Thyroid gland (tissue), 4 donors: ENCODE results near the gene TSPAN9.

Experiments used
- CTCF ChIP-seq, 6 experiments: fragments of 200-600 bp in 3 of 6; fragments of 450-650 bp in 3 of 6; sonication (generic) in 3 of 6; IDR thresholded peaks; one replicate each; pipeline ENCODE4 v1.5.1; 2016 to 2019; ENCODE audit warnings: antibody characterized with exemption in 6 of 6, mild to moderate bottlenecking in 2 of 6, inconsistent platforms in 1 of 6, moderate library complexity in 1 of 6
- POLR2A ChIP-seq, 2 donors: fragments of 450-650 bp; IDR thresholded peaks; one replicate each; pipeline ENCODE4 v1.6.1; 2017; ENCODE audit warnings: antibody characterized with exemption in 2 of 2, mild to moderate bottlenecking in 2 of 2, moderate library complexity in 1 of 2

DNA sequence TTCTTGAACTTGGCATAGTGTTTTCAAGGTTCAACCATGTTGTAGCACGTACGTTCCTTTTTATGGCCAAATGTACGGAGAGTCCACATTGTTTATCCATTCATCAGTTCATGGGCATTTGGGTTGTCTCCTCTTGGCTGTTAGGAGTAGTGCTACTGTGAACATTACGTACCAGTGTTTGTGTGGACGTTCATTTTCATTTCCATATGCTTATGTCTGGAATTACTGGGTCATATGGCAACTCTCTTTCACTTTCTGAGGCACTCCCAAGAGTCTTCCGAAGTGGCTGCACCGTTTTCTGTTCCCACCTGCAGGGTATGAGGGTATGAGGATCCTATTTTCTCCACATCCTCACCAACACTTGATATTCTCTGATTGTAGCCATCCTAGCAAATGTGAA lies 49.1 kb upstream of the TSPAN9 start:
- TF ChIP-seq POLR2A (IDR thresholded peaks at IDR 0.05) (no peak), CTCF (IDR thresholded peaks at IDR 0.05) (no peak)
